K562 (cell line): ENCODE results near the gene HSPA4L. TPM values are rescaled to one million over a fixed set of nuclear protein-coding genes. Genes with fewer than 3 reads are reported as not detected.
A peak's percentile ranks its signal among the peaks of the same experiment; 100 is the strongest.

Experiments
- AFF4 ChIP-seq: sonication (generic); formaldehyde crosslinking; IDR thresholded peaks from 2 replicates; pipeline ENCODE4 v1.8.0; 2023; ENCODE audit warnings: mild to moderate bottlenecking, missing genetic modification reagents
- ATF1 ChIP-seq, 2 experiments: fragments of 450-650 bp in 1 of 2; IDR thresholded peaks; 2 replicates each; pipeline ENCODE4 v1.6.1; 2016; ENCODE audit warnings: missing compliant biosample characterization in 1 of 2, missing genetic modification characterization in 1 of 2
- BMI1 ChIP-seq: fragments of 150-350 bp; IDR thresholded peaks from 2 replicates; pipeline ENCODE4 v1.6.1; 2014; ENCODE audit warnings: low read length
- CBFA2T3 ChIP-seq: fragments of 450-650 bp; IDR thresholded peaks from 2 replicates; pipeline ENCODE4 v1.6.1; 2017
- CTBP1 ChIP-seq: fragments of 450-650 bp; IDR thresholded peaks from 2 replicates; pipeline ENCODE4 v1.6.1; 2016; ENCODE audit warnings: borderline replicate concordance
- DLX4 ChIP-seq: fragments of 250-450 bp; sonication (Bioruptor Pico); IDR thresholded peaks from 2 replicates; pipeline ENCODE4 v1.6.1; 2021; ENCODE audit warnings: mild to moderate bottlenecking
- DPF2 ChIP-seq: fragments of 450-650 bp; IDR thresholded peaks from 2 replicates; pipeline ENCODE4 v1.6.1; 2016
- EP400 ChIP-seq: fragments of 450-650 bp; IDR thresholded peaks from 2 replicates; pipeline ENCODE4 v1.6.1; 2017; ENCODE audit warnings: antibody characterized with exemption, mild to moderate bottlenecking, moderate library complexity
- FOXK1 ChIP-seq: sonication (generic); formaldehyde crosslinking; IDR thresholded peaks from 2 replicates; pipeline ENCODE4 v1.8.0; 2022; ENCODE audit warnings: missing genetic modification reagents, mild to moderate bottlenecking, borderline replicate concordance
- HMBOX1 ChIP-seq: sonication (generic); IDR thresholded peaks from 2 replicates; pipeline ENCODE4 v1.6.1; 2016
- KDM1A ChIP-seq, 2 experiments: fragments of 450-650 bp; IDR thresholded peaks; 2 replicates each; pipeline ENCODE4 v1.6.1; 2016; ENCODE audit warnings: mild to moderate bottlenecking in 2 of 2
- L3MBTL2 ChIP-seq: fragments of 450-650 bp; IDR thresholded peaks from 2 replicates; pipeline ENCODE4 v1.6.1; 2016; ENCODE audit warnings: mild to moderate bottlenecking, moderate library complexity
- MAZ ChIP-seq, 2 experiments: fragments of 450-650 bp in 1 of 2; sonication (generic) in 1 of 2; formaldehyde crosslinking; IDR thresholded peaks in 1 of 2; conservative IDR thresholded peaks in 1 of 2; 2 replicates each; pipeline versions ENCODE4 v1.4.0 to v1.5.0; 2020; ENCODE audit warnings: mild to moderate bottlenecking in 1 of 2, missing genetic modification reagents in 1 of 2
- SIX5 ChIP-seq, 2 experiments: IDR thresholded peaks; 2 replicates each; pipeline ENCODE4 v1.6.1; 2011; ENCODE audit warnings: low read length in 2 of 2, borderline replicate concordance in 1 of 2, low read depth in 1 of 2, mild to moderate bottlenecking in 1 of 2, moderate library complexity in 1 of 2; ENCODE audit not compliant: insufficient read depth in 1 of 2
- TCF3 ChIP-seq: sonication (generic); formaldehyde crosslinking; IDR thresholded peaks from 2 replicates; pipeline ENCODE4 v1.4.0; 2020; ENCODE audit warnings: mild to moderate bottlenecking, missing genetic modification reagents
- TCF7 ChIP-seq: sonication (generic); IDR thresholded peaks from 2 replicates; pipeline ENCODE4 v1.6.1; 2016; ENCODE audit warnings: antibody characterized with exemption, borderline replicate concordance
- TRIM24 ChIP-seq, 2 experiments: fragments of 450-650 bp; IDR thresholded peaks; 2 replicates each; pipeline ENCODE4 v1.6.1; 2016
- ZBTB33 ChIP-seq: sonication (generic); formaldehyde crosslinking; IDR thresholded peaks from 2 replicates; pipeline ENCODE4 v1.8.1; 2023; ENCODE audit warnings: mild to moderate bottlenecking, missing genetic modification reagents
- ZNF212 ChIP-seq: fragments of 450-650 bp; formaldehyde crosslinking; IDR thresholded peaks from 2 replicates; pipeline ENCODE4 v1.4.0; 2020; ENCODE audit warnings: mild to moderate bottlenecking
- ZNF699 ChIP-seq: fragments of 250-450 bp; sonication (Bioruptor Pico); IDR thresholded peaks from 2 replicates; pipeline ENCODE4 v1.8.0; 2021; ENCODE audit warnings: mild to moderate bottlenecking, moderate library complexity; ENCODE audit not compliant: insufficient replicate concordance
- polyA plus RNA-seq, 8 experiments: library from polyadenylated mRNA; depleted of rRNA in 4 of 8; stranded (reverse) in 5 of 8; unstranded in 3 of 8; fragments of >200 nt; fragmentation: Nextera tagmentation in 2 of 8; fragmentation: Illumina TruSeq in 1 of 8; extraction: Ambion mirVana in 2 of 8; extraction: Trizol in 1 of 8; gene quantifications; 2 replicates each; pipeline versions ENCODE4 v1.2.1 to v1.2.3, GENCODE V29; 2011 to 2014; ENCODE audit warnings: inconsistent platforms in 1 of 8, missing spikeins in 1 of 8
- total RNA-seq, 7 experiments: library from RNA; depleted of rRNA in 6 of 7; stranded (reverse); fragments of >200 nt in 6 of 7; fragmentation: Illumina TruSeq in 2 of 7; extraction: Trizol in 2 of 7; gene quantifications; 2 replicates each; pipeline versions ENCODE4 v1.2.1 to v1.2.3, GENCODE V29; 2011 to 2021; ENCODE audit warnings: low replicate concordance in 1 of 7

Gene HSPA4L
- total and polyA plus RNA-seq, 9 of the 15 experiments (the other 6 are each of a cell fraction or from before 2014, with no cell fraction given), result 12.3 to 37.0 (median 21.7) TPM

GRCh38 chr4:127844601-127845116 is 62.5 kb downstream of the HSPA4L start (continued):
- TF ChIP-seq ZNF699 (CRISPR knock-in tag), result no peak
- TF ChIP-seq HMBOX1, result peak; percentile 51; the same call in 1 of the 2 replicates
- TF ChIP-seq CTBP1, result peak; percentile 16; the same call in 1 of the 2 replicates
- TF ChIP-seq SIX5 (IDR thresholded peaks at IDR 0.05; ENCODE audit: borderline replicate concordance in 1 of 2, insufficient read depth in 1 of 2, low read depth in 1 of 2, low read length in 2 of 2), result no peak
- TF ChIP-seq ZBTB33 (CRISPR knock-in tag), result peak; percentile 25; the same call in 1 of the 2 replicates
- TF ChIP-seq KDM1A (IDR thresholded peaks at IDR 0.05), result 0 out of 4 replicates have a peak, but pooled peaks of 1 of the 2 experiments have one; percentile 13
- no peak for TF ChIP-seq DLX4 (CRISPR knock-in tag)
- TF ChIP-seq TCF3, result peak; percentile 67
- TF ChIP-seq EP400, result peak; percentile 16; the same call in 1 of the 2 replicates
- peak; percentile 75 for TF ChIP-seq CBFA2T3
- no peak for TF ChIP-seq BMI1
- no peak for TF ChIP-seq AFF4 (CRISPR knock-in tag)
- peak; percentile 48; the same call in 1 of the 2 replicates for TF ChIP-seq L3MBTL2
- no peak for TF ChIP-seq ATF1 (CRISPR knock-in tag; IDR thresholded peaks at IDR 0.05)
- no peak for TF ChIP-seq ATF1 (tag; IDR thresholded peaks at IDR 0.05)
- no peak for TF ChIP-seq ZNF212 (CRISPR knock-in tag)
- peak; percentile 71 for TF ChIP-seq DPF2
- 0 out of 4 replicates have a peak, but pooled peaks of 1 of the 2 experiments have one; percentile 28 for TF ChIP-seq TRIM24 (IDR thresholded peaks at IDR 0.05)
- TF ChIP-seq FOXK1 (CRISPR knock-in tag), result 0 out of 2 replicates have a peak, but pooled peaks have one; percentile 32
- 0 out of 4 replicates have a peak, but pooled peaks of 1 of the 2 experiments have one; percentile 27 for TF ChIP-seq MAZ (CRISPR knock-in tag; conservative IDR thresholded peaks at IDR 0.05 in 1 of 2, IDR thresholded peaks at IDR 0.05 in 1 of 2)
- TF ChIP-seq TCF7, result no peak
